Hepatocyte (in vitro differentiated cells): ENCODE data around the gene CTBP2.

Experiments used
- EZH2 ChIP-seq: fragments of 200-600 bp; sonication (generic); IDR thresholded peaks from 2 replicates; pipeline ENCODE4 v1.6.1; 2016; ENCODE audit warnings: antibody characterized with exemption, mild to moderate bottlenecking, borderline replicate concordance
- EZH2phosphoT487 ChIP-seq: fragments of 200-600 bp; sonication (generic); IDR thresholded peaks from one replicate; pipeline ENCODE4 v1.6.1; 2018; ENCODE audit warnings: antibody characterized with exemption, mild to moderate bottlenecking, low read depth, moderate library complexity; ENCODE audit not compliant: unreplicated experiment, severe bottlenecking
- TF ChIP-seq, protein P1 (sequence below): fragments of 200-600 bp; sonication (generic); IDR thresholded peaks from 2 replicates; pipeline ENCODE4 v1.5.1; 2016; ENCODE audit warnings: antibody characterized with exemption, mild to moderate bottlenecking; ENCODE audit not compliant: poor library complexity

DNA sequence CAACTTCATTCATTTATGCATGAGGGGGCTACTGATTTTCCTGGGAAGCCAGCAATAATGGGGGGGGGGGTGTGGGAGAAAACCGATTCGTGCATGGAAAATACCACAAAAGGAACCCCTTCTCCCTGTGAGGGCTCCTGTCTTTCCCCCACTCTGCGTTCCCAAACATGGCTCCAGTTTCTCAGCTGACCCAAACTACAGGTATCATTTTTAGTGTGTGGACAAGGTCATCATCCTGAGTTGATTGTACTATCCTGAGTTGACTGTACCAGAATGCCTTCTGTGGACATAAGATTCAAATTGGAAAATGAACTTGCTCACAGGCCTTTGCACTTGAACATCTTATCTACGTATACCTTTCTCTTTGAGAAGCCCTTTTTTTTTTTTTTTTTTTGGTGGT lies 168.5 kb downstream of the CTBP2 start:
- TF ChIP-seq EZH2 (no peak), EZH2phosphoT487 (no peak)
- TF ChIP-seq, protein P1, sequence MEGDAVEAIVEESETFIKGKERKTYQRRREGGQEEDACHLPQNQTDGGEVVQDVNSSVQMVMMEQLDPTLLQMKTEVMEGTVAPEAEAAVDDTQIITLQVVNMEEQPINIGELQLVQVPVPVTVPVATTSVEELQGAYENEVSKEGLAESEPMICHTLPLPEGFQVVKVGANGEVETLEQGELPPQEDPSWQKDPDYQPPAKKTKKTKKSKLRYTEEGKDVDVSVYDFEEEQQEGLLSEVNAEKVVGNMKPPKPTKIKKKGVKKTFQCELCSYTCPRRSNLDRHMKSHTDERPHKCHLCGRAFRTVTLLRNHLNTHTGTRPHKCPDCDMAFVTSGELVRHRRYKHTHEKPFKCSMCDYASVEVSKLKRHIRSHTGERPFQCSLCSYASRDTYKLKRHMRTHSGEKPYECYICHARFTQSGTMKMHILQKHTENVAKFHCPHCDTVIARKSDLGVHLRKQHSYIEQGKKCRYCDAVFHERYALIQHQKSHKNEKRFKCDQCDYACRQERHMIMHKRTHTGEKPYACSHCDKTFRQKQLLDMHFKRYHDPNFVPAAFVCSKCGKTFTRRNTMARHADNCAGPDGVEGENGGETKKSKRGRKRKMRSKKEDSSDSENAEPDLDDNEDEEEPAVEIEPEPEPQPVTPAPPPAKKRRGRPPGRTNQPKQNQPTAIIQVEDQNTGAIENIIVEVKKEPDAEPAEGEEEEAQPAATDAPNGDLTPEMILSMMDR: no peak
